OCI-LY7 (cell line): ENCODE results near the gene RBMS1. TPM values are rescaled to one million over a fixed set of nuclear protein-coding genes. Genes with fewer than 3 reads are reported as not detected.

Experiments used
- BruUV-seq: library from RNA; stranded (reverse); fragments of 400-500 nt; replicated peaks from 2 replicates; lab custom pipeline; 2021; lab: Mats Ljungman, UMichigan
- CTCF ChIA-PET: fragments of 300-600 bp; sonication (Branson Sonifier 250); formaldehyde crosslinking; loops from one replicate; lab custom pipeline; 2022; ENCODE audit warnings: antibody characterized with exemption; ENCODE audit not compliant: unreplicated experiment; lab: Charles Lee
- POLR2A ChIA-PET: fragments of 300-600 bp; sonication (Branson Sonifier 250); formaldehyde crosslinking; loops from one replicate; lab custom pipeline; 2022; ENCODE audit warnings: antibody characterized with exemption; lab: Charles Lee
- DNase-seq: peaks from one replicate; pipeline ENCODE4 v3.0.0-alpha.2; 2015; ENCODE audit warnings: low spot score
- H2AFZ ChIP-seq: fragments of 200-600 bp; sonication (generic), shearing (Covaris generic); 2 replicates; pipeline ENCODE4 v1.6.1; 2014; ENCODE audit warnings: mild to moderate bottlenecking, antibody characterized with exemption, low read length, moderate library complexity
- H3K27ac ChIP-seq: fragments of 200-600 bp; sonication (generic); 2 replicates; pipeline ENCODE4 v1.5.1; 2014; ENCODE audit warnings: mixed run types, low read depth, mild to moderate bottlenecking, moderate library complexity, low read length, inconsistent platforms; ENCODE audit not compliant: poor library complexity, severe bottlenecking
- H3K36me3 ChIP-seq: fragments of 200-600 bp; sonication (generic); 2 replicates; pipeline ENCODE4 v1.6.1; 2014; ENCODE audit warnings: mild to moderate bottlenecking, antibody characterized with exemption, low read length, moderate library complexity, mixed read lengths; ENCODE audit not compliant: insufficient read depth
- H3K4me1 ChIP-seq: fragments of 200-600 bp; sonication (generic); 2 replicates; pipeline ENCODE4 v1.5.1; 2014; ENCODE audit warnings: mild to moderate bottlenecking, low read length; ENCODE audit not compliant: insufficient read depth, poor library complexity, severe bottlenecking
- H3K4me2 ChIP-seq: fragments of 200-600 bp; sonication (generic); 2 replicates; pipeline ENCODE4 v1.6.1; 2014; ENCODE audit warnings: mild to moderate bottlenecking, low read length
- H3K4me3 ChIP-seq: fragments of 200-600 bp; sonication (generic); 2 replicates; pipeline ENCODE4 v1.5.1; 2014; ENCODE audit warnings: mild to moderate bottlenecking, low read depth, low read length; ENCODE audit not compliant: poor library complexity, severe bottlenecking
- H3K79me2 ChIP-seq: fragments of 200-600 bp; sonication (generic); 2 replicates; pipeline ENCODE4 v1.6.1; 2016; ENCODE audit warnings: low read depth, mild to moderate bottlenecking, low read length, moderate library complexity, mixed read lengths; ENCODE audit not compliant: insufficient read depth
- H3K9me2 ChIP-seq: fragments of 200-600 bp; sonication (generic); 2 replicates; pipeline ENCODE4 v1.6.1; 2016; ENCODE audit warnings: mild to moderate bottlenecking, low read length, mixed read lengths; ENCODE audit not compliant: insufficient read depth
- H3K9me3 ChIP-seq: fragments of 200-600 bp; sonication (generic); 2 replicates; pipeline ENCODE4 v1.6.1; 2014; ENCODE audit warnings: mild to moderate bottlenecking, mixed run types, low read length, mixed read lengths
- H4K20me1 ChIP-seq: fragments of 200-600 bp; sonication (generic); 2 replicates; pipeline ENCODE4 v1.6.1; 2014; ENCODE audit warnings: mild to moderate bottlenecking, antibody characterized with exemption, low read length, moderate library complexity, mixed read lengths; ENCODE audit not compliant: insufficient read depth
- CTCF ChIP-seq: fragments of 200-600 bp; sonication (generic); conservative IDR thresholded peaks from 2 replicates; pipeline ENCODE4 v1.5.1; 2014; ENCODE audit warnings: mild to moderate bottlenecking, antibody characterized with exemption, low read length, moderate library complexity, mixed read lengths
- EZH2phosphoT487 ChIP-seq: fragments of 200-600 bp; sonication (generic); IDR thresholded peaks from 2 replicates; pipeline ENCODE4 v1.6.1; 2018; ENCODE audit warnings: low read depth, borderline replicate concordance, mild to moderate bottlenecking, mixed run types, antibody characterized with exemption, low read length, moderate library complexity, mixed read lengths
- intact Hi-C: fragments of 100-400 bp; cut with micrococcal nuclease; formaldehyde crosslinking; loops from one replicate; pipeline ENCODE4 v1.10.0; 2022; ENCODE audit not compliant: unreplicated experiment
- total RNA-seq, 2 experiments: library from RNA; depleted of rRNA in 1 of 2; stranded (reverse); fragments of >200 nt in 1 of 2; shearing (Covaris generic) in 1 of 2; gene quantifications; 2 replicates each; pipeline ENCODE4 v1.2.3, GENCODE V29; 2014 to 2022

The RBMS1 gene
- total RNA-seq, 2 experiments from 2014 or later, result 29.5 to 35.7 TPM

- no peaks in the 10 kb centered on the region for H3K9me2 ChIP-seq
- no TSS peak for BruUV-seq
- TF ChIP-seq EZH2phosphoT487 (no peak), CTCF (no peak)
- no peak overlapping the region for H3K4me2 ChIP-seq
- H3K4me1 ChIP-seq, result no peaks in the 10 kb centered on the region
- no peaks in the 10 kb centered on the region for H3K79me2 ChIP-seq
- H4K20me1 ChIP-seq, result no peaks in the 10 kb centered on the region
- H3K4me3 ChIP-seq, result no peak overlapping the region
- no peaks in the 10 kb centered on the region for H3K9me3 ChIP-seq
- CTCF ChIA-PET, result interaction anchor here (0.6 to 1.6 kb wide), 2 partner anchors 42 kb away, joined by 3 read pairs; no protein-coding TSS in a partner anchor
- no peaks in the 10 kb centered on the region for H3K36me3 ChIP-seq
- intact Hi-C loops, result no loop called here
- DNase-seq, result no peak
- no peak overlapping the region for H3K27ac ChIP-seq
- POLR2A ChIA-PET, result no interaction called here
- H2AFZ ChIP-seq, result no peak overlapping the region
Observed at GRCh38 chr2:160479269-160479668, 14.3 kb downstream of the RBMS1 start.

GRCh38 chr2:160478660-160479059 lies 14.9 kb downstream of the RBMS1 start:
- H3K9me3 ChIP-seq, result no peaks in the 10 kb centered on the region
- ChIA-PET CTCF (interaction anchor here (0.6 to 1.6 kb wide), 2 partner anchors 42 to 43 kb away, joined by 3 read pairs; no protein-coding TSS in a partner anchor), POLR2A (interaction anchor here (0.9 kb wide), 1 partner anchor 154 kb away, joined by 3 read pairs; no protein-coding TSS in a partner anchor)
- H3K4me2 ChIP-seq, result no peak overlapping the region
- BruUV-seq, result no TSS peak
- no peak overlapping the region for H3K4me3 ChIP-seq
- no peaks in the 10 kb centered on the region for H3K36me3 ChIP-seq
- intact Hi-C loops, result no loop called here
- no peak overlapping the region for H3K27ac ChIP-seq
- H3K9me2 ChIP-seq, result no peaks in the 10 kb centered on the region
- no peaks in the 10 kb centered on the region for H3K4me1 ChIP-seq
- no peaks in the 10 kb centered on the region for H3K79me2 ChIP-seq
- TF ChIP-seq CTCF (no peak), EZH2phosphoT487 (no peak)
- no peak for DNase-seq
- no peaks in the 10 kb centered on the region for H4K20me1 ChIP-seq
- H2AFZ ChIP-seq, result no peak overlapping the region

GRCh38 chr2:160477032-160477431 lies 16.6 kb downstream of the RBMS1 start:
- no peak overlapping the region for H3K4me3 ChIP-seq
- no peaks in the 10 kb centered on the region for H3K9me2 ChIP-seq
- no peak overlapping the region for H2AFZ ChIP-seq
- no peak for DNase-seq
- H3K36me3 ChIP-seq, result no peaks in the 10 kb centered on the region
- TF ChIP-seq EZH2phosphoT487 (no peak), CTCF (no peak)
- H3K9me3 ChIP-seq, result no peaks in the 10 kb centered on the region
- no peaks in the 10 kb centered on the region for H3K4me1 ChIP-seq
- no peaks in the 10 kb centered on the region for H4K20me1 ChIP-seq
- intact Hi-C loops, result no loop called here
- no peaks in the 10 kb centered on the region for H3K79me2 ChIP-seq
- CTCF ChIA-PET, result no interaction called here
- POLR2A ChIA-PET, result no interaction called here
- no TSS peak for BruUV-seq
- H3K4me2 ChIP-seq, result no peak overlapping the region
- no peak overlapping the region for H3K27ac ChIP-seq
